ENCODE data around the gene PTCD3.
A peak's percentile ranks its signal among the peaks of the same experiment; 100 is the strongest.

The PTCD3 gene

DNA sequence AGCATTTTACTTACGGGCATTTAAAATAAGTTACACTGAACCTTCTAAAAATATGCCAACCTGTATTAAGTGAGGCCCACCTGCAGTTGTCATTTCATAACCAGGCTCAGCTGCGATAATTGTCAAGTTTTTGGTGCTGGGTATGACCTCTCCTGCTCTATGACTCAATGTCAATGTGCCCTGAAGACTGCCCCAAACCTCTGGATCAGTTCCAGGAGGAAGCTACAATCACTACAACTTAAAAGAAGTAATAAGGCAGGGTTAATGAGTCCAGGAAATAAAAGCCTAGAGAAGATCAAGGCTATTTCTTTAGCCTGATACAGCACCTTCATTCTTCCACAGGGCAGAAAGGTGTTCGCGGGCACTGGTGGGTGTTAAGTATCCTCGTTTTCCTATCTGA, 23.3 kb upstream of the PTCD3 start:
- DNase-seq = no peak

- DNase-seq = no peak
Measured at GRCh38 chr2:86087936-86088850, 17.8 kb upstream of the PTCD3 start.

- DNase-seq = no peak
Measured at GRCh38 chr2:86094229-86094628, 11.8 kb upstream of the PTCD3 start.

DNA sequence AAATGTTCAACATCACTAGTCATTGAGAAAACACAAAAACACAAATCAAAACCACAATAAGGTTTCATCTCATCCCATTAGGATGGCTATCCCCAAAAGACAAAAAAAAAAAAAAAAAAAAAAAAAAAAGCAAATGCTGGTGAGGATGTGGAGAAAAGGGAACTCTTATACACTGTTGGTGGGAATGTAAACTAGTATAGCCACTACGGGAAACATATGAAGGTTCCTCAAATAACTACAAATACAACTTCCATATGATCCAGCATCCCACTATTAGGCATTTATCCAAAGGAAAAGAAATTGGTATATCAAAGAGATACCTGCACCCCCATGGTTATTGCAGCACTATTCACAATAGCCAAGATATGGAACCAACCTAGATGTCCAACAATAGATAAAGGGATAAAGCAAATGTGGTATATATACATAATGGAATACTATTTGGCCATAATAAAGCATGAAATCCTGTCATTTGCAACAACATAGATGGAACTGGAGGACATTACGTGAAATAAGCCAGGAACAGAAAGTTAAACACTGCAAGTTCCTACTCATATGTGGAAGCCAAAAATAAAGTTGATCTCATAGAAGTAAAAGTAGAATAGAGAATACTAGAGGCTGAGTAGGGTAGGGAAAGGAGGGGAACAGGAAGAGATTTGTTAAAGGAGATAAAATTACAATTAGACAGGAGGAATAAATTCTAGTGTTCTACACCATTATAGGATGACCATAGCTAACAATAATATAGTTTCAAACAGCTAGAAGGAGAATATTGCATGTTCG, 8.7 kb upstream of the PTCD3 start:
- DNase-seq = no peak

DNA sequence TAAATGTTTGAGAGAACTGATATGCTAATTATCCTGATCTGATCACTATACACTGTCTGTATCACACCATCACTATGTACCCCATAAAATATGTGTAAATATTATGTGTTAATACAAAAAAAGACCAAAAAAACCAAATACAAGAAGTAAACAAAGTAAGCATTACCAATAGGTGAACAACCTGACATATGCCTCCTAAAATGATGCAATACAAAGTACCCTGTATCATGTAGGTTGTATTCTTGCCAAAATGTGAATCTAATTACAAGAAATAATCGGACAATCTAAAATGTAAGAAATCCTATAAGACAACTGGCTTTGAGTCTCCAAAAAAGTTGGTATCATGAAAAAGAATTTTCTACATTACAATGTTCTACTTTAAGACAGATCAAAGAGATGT, 8.1 kb upstream of the PTCD3 start:
- DNase-seq = no peak

DNA sequence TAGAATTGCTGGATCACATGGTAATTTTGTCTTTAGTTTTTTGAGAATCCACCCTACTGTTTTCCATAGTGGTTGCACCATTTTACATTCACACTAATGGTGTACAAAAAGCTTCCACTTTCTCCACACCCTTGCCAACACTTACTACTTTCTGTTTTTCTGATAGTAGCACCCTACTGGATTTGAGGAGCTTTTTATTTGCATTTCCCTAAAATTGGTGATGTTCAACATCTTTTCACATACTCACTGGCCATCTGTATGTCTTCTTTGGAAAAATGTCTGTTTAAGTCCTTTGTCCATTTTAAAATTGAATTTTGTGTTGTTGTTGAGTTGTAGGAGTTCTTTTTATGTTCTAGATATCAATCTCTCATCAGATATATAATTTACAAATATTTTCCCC, 3.9 kb upstream of the PTCD3 start:
- DNase-seq = no peak

DNA sequence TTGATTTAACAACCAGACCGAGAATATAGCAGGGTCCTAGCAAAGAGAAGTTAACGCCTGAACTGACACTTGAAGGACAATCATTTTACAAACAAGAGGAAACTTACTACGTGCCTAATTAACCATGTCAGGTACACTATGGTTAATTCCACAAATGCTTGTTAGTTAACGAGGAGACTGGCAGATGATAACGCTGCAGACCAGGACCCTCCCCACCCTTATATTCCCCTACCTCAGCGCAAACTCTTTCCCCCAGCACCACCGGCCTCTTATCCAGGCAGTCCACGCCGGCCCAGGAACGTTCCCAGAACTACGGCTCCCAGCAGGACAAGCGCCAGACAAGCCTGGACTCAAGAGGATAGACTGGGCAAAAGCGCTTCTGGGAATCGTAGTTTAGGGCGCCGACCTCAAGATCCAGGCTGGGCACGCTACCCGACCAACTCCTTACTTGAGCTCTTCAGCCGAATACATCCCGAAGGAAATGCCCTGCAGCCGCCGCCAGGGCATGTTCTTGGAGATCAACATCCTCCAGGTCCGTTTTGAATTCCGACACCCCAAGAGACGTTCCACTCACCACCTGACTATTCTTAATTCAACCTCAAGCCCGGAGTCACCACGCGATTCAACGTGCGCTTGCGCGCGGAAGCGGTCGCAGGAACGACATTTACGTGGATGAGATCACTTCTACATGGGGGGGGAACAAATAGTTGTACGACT, 625 bp upstream of the PTCD3 start, which contains the start of gene POLR1A:
Gene POLR1A (minus strand): TSS at position 635 of the 717 bp plus-strand sequence. CDS start 110 bp downstream, at position 525.
- DNase-seq = peak; percentile 85 to 89

DNA sequence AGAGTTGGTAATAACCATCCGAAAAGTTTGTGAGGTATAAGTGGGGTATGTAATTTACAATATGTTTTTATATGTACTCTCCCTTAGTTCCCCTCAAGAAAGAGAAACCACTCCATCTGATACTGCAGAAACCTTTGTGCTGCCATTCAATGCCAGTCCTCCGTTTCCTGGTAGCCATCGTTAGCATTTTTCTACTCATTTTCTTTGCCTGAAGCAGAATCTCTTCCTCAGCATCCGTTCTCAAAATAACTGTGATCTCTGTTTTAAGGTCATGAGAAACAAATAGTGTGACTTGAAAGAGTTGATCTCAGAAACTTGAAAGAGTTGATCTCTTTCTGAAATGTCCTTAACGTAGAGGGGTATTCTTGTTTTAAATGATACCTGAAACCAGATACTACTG, 996 bp downstream of the PTCD3 start:
- no peak for DNase-seq

DNA sequence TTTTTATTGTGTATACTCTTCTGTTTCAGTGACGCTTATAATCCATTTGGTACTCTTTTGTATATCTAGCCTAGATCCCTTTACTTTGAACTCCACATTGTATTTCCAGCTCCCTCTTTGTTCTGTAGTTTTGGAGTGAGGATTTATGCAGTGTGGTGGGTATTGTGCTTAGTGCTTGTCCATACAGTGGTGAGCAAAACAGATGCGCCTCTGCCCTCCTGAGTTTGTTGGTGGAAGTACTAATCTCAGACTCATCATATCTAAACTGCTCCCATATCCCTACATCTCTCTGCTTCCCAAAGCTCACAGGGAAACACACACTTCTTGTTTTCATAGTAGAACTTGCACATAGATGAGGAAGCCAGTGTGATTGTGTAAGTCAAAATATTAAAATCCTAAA, 12.1 kb downstream of the PTCD3 start:
- no peak for DNase-seq

DNA sequence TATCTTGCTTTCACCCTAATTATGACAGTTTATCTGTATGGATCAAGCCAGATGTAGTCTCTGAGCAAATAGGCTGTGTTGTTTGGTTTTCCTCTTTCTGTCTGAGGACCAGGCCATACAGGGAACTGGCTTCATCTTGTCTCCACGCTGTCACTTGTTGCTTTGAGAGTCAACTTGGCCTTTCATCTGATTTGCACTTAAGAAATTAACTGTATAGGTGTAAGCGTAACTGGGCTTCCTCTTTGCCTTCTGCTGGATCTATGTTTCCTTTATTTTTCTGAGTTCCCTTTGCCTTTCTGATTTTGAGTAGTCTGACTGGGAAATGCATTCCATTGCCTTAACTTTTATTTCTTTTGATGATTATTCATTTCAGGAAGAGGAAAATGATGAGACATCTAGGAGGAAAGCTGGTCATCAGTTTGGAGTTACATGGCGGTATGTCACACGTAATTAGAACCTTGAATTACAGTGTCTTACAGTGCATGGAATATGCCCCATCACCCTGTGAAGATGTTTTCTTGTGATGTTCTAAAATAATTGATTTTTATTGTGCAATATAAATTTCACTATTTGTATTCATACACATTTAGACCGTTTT, 17.4 kb downstream of the PTCD3 start:
- DNase-seq = no peak

GRCh38 chr2:86124683-86125082, 18.6 kb downstream of the PTCD3 start:
- no peak for DNase-seq

GRCh38 chr2:86134709-86135108, 28.7 kb downstream of the PTCD3 start:
- DNase-seq = no peak

DNA sequence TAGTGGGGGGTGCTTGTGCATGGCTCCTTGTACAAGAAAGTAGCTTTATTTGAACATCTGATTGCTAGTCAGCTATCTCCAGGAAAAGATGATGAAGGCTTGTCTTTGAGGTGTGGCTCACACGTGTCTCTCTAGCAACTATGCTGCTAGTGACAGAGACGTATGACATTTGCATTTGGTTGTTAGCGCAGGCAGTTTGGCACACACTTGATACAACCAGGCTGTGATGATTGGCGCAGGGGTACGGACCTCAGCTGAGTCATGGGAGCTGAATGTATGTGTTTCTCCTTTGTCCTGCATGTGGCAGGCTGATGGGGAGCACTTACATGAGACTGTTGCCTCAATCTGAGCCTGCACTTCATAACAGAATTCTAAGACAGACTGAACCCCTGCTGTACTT, 29.6 kb downstream of the PTCD3 start:
- no peak for DNase-seq

GRCh38 chr2:86136141-86136540, 30.1 kb downstream of the PTCD3 start:
- no peak for DNase-seq

- no peak for DNase-seq
Measured at GRCh38 chr2:86138736-86139625, 32.9 kb downstream of the PTCD3 start.

DNA sequence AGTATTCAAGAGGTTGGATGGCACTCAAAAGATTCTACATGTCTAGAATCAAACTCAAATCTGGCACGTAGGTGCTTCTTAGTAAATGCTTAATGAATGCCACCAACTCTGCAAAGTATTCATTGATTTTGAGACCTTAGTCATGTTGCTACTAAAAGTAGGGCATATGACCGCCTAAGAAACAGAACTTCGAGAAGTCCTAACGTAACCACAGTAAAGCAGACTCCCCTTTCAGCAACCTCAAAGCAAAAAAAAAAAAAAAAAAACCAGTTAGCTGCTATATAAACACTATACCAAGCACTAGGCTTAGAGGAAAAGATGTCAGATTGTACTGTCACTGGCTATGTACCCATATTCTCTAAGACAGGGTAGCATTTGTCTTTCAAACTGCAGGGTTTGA, 33.9 kb downstream of the PTCD3 start:
- no peak for DNase-seq

- no peak for DNase-seq
Measured at GRCh38 chr2:86140969-86141392, 34.9 kb downstream of the PTCD3 start.

DNA sequence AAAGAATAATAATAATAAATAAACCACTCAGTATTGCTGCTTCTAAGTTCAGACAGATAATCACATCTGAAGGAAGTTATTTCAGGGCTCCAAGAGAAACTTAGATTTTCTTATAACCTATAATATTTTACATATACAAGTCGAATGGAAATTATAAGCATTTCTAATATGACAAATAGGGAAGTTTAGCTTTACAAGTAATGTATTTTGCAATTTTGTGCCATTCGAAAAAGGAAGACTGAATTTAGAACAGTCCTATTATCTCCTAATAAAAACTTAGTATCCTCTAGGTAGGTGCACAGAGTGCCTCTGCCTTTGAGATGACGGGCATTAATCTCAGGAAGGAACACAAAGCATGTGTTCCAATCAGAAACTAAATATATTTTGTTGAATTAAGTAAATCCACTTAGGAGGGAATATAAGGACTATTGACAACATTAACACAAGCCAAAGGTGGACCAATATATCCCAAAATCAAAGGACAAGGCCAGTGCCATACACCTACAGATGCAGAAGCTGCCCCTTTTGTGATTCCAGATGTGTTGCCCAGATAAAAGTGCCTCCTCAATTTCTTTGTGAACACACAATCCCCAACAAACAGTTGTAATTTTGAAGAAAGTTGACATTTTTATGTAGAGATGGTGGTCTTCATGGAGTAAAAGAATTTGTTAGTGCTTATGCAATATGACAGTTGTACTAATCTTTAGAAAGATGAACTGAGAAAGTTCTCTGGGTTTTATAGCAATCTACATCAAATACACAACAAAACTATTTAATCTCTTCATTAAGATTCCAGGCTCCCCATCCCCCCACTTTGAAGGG, 36.6 kb downstream of the PTCD3 start:
- no peak for DNase-seq

GRCh38 chr2:86143307-86143706, 37.3 kb downstream of the PTCD3 start:
- no peak for DNase-seq

DNA sequence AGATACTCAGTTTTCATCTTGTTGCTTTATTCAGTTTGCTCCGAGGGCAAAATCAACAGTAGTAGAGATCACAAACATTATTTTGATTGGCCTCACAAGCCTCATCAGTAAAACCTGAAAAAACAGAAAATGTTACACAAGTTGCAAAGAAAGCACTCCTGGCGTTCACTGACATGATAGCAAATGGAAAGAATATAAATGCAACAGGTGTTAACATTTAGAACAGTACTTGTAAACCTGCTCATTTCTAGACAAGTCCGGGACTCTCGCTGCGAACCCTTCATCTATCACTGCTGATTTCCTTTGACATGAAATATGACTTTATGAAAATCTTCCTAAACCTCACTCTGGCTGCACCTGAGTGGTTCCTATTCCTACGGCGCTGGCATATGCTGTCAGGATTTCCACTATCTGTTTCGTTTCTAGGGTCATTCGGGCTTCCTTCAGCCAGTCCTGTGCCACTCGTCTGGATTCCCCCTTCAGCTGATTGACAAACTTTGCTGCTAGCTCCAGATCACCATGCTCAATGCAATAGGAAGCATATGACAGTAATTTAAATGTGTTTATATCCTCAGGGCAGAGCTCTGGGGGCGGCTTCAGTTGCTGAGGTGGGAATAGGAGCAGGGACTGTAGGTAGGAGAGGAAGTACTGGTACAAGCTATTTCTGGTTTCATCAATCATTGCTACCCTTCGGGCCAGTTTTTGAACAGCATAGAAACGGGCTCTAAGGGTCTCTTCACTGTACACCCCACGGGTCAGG, 38.1 kb downstream of the PTCD3 start:
- DNase-seq = no peak

Measured in NCI-H1930 (cell line).